Ishikawa (cell line): Measurements from ENCODE around the gene HEBP1.

Experiments
- EGR1 ChIP-seq: IDR thresholded peaks from 2 replicates; pipeline ENCODE4 v1.6.1; 2012
- EP300 ChIP-seq: IDR thresholded peaks from 2 replicates; pipeline ENCODE4 v1.6.1; 2012; ENCODE audit warnings: borderline replicate concordance
- RAD21 ChIP-seq: IDR thresholded peaks from 2 replicates; pipeline ENCODE4 v1.6.1; 2012; ENCODE audit warnings: low read depth
- REST ChIP-seq: IDR thresholded peaks from 2 replicates; pipeline ENCODE4 v1.6.1; 2012; ENCODE audit warnings: low read depth, mild to moderate bottlenecking
- TAF1 ChIP-seq: IDR thresholded peaks from 2 replicates; pipeline ENCODE4 v1.6.1; 2012; ENCODE audit warnings: low read depth, mild to moderate bottlenecking
- ZBTB7A ChIP-seq: IDR thresholded peaks from 2 replicates; pipeline ENCODE4 v1.6.1; 2012; ENCODE audit warnings: low read depth

- no peak for TF ChIP-seq REST
- TF ChIP-seq EP300 = no peak
- TF ChIP-seq EGR1 = no peak
- no peak for TF ChIP-seq TAF1
- no peak for TF ChIP-seq ZBTB7A
- TF ChIP-seq RAD21 = no peak
Observed at GRCh38 chr12:12939888-12940287, 60.2 kb downstream of the HEBP1 start.
